ENCODE results near the gene SRGAP1. TPM values are rescaled to one million over a fixed set of nuclear protein-coding genes. Genes with fewer than 3 reads are reported as not detected.

The SRGAP1 gene
- total RNA-seq, 1 donor from 2014 or later = 7.4 TPM

DNA sequence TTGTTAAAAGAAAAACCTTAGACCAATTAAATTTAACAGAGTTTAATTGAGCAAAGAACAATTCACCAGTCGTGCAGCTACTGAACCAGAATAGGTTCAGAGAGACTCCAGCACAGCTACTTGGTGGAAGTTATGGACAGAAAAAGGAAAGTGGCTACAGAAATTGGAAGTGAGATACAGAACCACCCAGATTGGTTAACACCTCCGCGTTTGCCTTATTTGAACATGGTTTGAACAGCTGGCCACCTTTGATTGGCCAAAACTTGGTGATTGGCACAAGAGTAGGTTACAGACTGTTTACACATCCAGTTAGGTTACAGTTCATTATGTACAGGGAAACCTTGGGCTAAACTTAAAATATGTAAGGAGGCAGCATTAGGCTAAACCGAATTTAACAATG, 54.9 kb downstream of the SRGAP1 start:
- intact Hi-C loops (cut with DNase I) = no loop called here
- Histone ChIP-seq H3K27me3 (no peaks in the 10 kb centered on the region), H3K27ac (no peak overlapping the region), H3K4me3 (no peak overlapping the region), H3K9me3 (no peaks in the 10 kb centered on the region), H3K4me1 (peaks cover 4% of the 10 kb centered on the region), H3K36me3 (no peaks in the 10 kb centered on the region)
- no peak for DNase-seq (ENCODE audit: extremely low spot score in 2 of 2)
- TF ChIP-seq, protein P1, sequence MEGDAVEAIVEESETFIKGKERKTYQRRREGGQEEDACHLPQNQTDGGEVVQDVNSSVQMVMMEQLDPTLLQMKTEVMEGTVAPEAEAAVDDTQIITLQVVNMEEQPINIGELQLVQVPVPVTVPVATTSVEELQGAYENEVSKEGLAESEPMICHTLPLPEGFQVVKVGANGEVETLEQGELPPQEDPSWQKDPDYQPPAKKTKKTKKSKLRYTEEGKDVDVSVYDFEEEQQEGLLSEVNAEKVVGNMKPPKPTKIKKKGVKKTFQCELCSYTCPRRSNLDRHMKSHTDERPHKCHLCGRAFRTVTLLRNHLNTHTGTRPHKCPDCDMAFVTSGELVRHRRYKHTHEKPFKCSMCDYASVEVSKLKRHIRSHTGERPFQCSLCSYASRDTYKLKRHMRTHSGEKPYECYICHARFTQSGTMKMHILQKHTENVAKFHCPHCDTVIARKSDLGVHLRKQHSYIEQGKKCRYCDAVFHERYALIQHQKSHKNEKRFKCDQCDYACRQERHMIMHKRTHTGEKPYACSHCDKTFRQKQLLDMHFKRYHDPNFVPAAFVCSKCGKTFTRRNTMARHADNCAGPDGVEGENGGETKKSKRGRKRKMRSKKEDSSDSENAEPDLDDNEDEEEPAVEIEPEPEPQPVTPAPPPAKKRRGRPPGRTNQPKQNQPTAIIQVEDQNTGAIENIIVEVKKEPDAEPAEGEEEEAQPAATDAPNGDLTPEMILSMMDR (IDR thresholded peaks at IDR 0.05) = no peak
- TF ChIP-seq POLR2AphosphoS5 (IDR thresholded peaks at IDR 0.05; ENCODE audit: insufficient read depth in 1 of 2, low read depth in 1 of 2) (no peak), POLR2A (IDR thresholded peaks at IDR 0.05) (no peak)

- no peak overlapping the region for H3K27ac ChIP-seq
- no peak for DNase-seq (ENCODE audit: extremely low spot score in 2 of 2)
These were observed 56.7 kb downstream of the SRGAP1 start for GRCh38 chr12:63900922-63901793.

GRCh38 chr12:63904653-63905052, 60.2 kb downstream of the SRGAP1 start:
- Histone ChIP-seq H3K27ac (no peak overlapping the region), H3K4me1 (peaks cover 4% of the 10 kb centered on the region), H3K9me3 (no peaks in the 10 kb centered on the region), H3K36me3 (no peaks in the 10 kb centered on the region), H3K4me3 (no peak overlapping the region), H3K27me3 (no peaks in the 10 kb centered on the region)
- intact Hi-C loops (cut with DNase I) = no loop called here
- no peak for DNase-seq (ENCODE audit: extremely low spot score in 2 of 2)
- TF ChIP-seq POLR2A (IDR thresholded peaks at IDR 0.05) (no peak), POLR2AphosphoS5 (IDR thresholded peaks at IDR 0.05; ENCODE audit: insufficient read depth in 1 of 2, low read depth in 1 of 2) (no peak)
- TF ChIP-seq, protein P1 (IDR thresholded peaks at IDR 0.05) = no peak

More at GRCh38 chr12:63900922-63901793, 56.7 kb downstream of the SRGAP1 start:
- Histone ChIP-seq H3K9me3 (no peaks in the 10 kb centered on the region), H3K4me3 (no peak overlapping the region), H3K4me1 (peaks cover 4% of the 10 kb centered on the region), H3K27me3 (no peaks in the 10 kb centered on the region), H3K36me3 (no peaks in the 10 kb centered on the region)
- intact Hi-C loops (cut with DNase I) = no loop called here
- no peak for TF ChIP-seq POLR2AphosphoS5 (IDR thresholded peaks at IDR 0.05; ENCODE audit: insufficient read depth in 1 of 2, low read depth in 1 of 2)
- TF ChIP-seq POLR2A (IDR thresholded peaks at IDR 0.05) = no peak
- TF ChIP-seq, protein P1 (IDR thresholded peaks at IDR 0.05) = no peak

GRCh38 chr12:63905544-63905943, 61.0 kb downstream of the SRGAP1 start:
- intact Hi-C loops (cut with DNase I) = no loop called here

More at GRCh38 chr12:63905544-63905943, 61.0 kb downstream of the SRGAP1 start:
- DNase-seq (ENCODE audit: extremely low spot score in 2 of 2) = no peak
- peaks cover 4% of the 10 kb centered on the region for H3K4me1 ChIP-seq
- TF ChIP-seq POLR2AphosphoS5 (IDR thresholded peaks at IDR 0.05; ENCODE audit: insufficient read depth in 1 of 2, low read depth in 1 of 2) (no peak), POLR2A (IDR thresholded peaks at IDR 0.05) (no peak)
- TF ChIP-seq, protein P1 (IDR thresholded peaks at IDR 0.05) = no peak
- no peaks in the 10 kb centered on the region for H3K27me3 ChIP-seq
- H3K36me3 ChIP-seq = no peaks in the 10 kb centered on the region
- no peaks in the 10 kb centered on the region for H3K9me3 ChIP-seq
- no peak overlapping the region for H3K27ac ChIP-seq
- no peak overlapping the region for H3K4me3 ChIP-seq

Data from vagina (tissue), 2 donors.